ENCODE data around the gene CACNG3. TPM values are rescaled to one million over a fixed set of nuclear protein-coding genes. Genes with fewer than 3 reads are reported as not detected.

CACNG3 gene
- total and polyA plus RNA-seq, 11 donors = not detected

DNA sequence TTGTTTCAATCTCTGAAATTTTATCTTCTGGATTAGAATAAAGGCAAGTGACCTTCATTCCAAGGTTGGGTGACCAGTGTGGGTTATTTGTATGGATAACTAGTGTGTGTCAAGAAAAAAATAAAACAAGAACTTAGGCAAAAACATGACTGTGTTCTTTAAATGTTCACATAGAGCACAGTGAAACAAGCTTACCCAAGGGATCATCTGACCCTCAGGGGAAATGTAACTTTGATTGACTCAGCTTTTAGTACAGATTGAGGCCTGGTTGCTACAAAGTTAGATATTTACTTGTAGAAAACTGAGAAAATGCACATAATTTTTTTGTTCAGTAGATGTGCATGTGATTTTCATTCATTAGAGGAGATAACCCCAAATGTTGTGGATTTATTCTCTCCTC lies 6.7 kb downstream of the CACNG3 start:
- peaks cover 0 to 36% (median 6%) of the 10 kb centered on the region in 9 donors for H3K27me3 ChIP-seq
- intact Hi-C loops (cut with DNase I) = loop anchor here in 1 of 10 donors (10.0 kb wide), 1 partner anchor 232 kb away; no protein-coding TSS in a partner anchor
- no peak overlapping the region for H3K4me3 ChIP-seq
- TF ChIP-seq, protein P1, sequence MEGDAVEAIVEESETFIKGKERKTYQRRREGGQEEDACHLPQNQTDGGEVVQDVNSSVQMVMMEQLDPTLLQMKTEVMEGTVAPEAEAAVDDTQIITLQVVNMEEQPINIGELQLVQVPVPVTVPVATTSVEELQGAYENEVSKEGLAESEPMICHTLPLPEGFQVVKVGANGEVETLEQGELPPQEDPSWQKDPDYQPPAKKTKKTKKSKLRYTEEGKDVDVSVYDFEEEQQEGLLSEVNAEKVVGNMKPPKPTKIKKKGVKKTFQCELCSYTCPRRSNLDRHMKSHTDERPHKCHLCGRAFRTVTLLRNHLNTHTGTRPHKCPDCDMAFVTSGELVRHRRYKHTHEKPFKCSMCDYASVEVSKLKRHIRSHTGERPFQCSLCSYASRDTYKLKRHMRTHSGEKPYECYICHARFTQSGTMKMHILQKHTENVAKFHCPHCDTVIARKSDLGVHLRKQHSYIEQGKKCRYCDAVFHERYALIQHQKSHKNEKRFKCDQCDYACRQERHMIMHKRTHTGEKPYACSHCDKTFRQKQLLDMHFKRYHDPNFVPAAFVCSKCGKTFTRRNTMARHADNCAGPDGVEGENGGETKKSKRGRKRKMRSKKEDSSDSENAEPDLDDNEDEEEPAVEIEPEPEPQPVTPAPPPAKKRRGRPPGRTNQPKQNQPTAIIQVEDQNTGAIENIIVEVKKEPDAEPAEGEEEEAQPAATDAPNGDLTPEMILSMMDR (IDR thresholded peaks at IDR 0.05) = no peak
- TF ChIP-seq POLR2A (IDR thresholded peaks at IDR 0.05) = no peak
- H3K27ac ChIP-seq = no peak overlapping the region
- no peak for ATAC-seq
- no peaks in the 10 kb centered on the region for H3K4me1 ChIP-seq
- no peaks in the 10 kb centered on the region for H3K9me3 ChIP-seq
- DNase-seq = no peak
- no peaks in the 10 kb centered on the region for H3K36me3 ChIP-seq

DNA sequence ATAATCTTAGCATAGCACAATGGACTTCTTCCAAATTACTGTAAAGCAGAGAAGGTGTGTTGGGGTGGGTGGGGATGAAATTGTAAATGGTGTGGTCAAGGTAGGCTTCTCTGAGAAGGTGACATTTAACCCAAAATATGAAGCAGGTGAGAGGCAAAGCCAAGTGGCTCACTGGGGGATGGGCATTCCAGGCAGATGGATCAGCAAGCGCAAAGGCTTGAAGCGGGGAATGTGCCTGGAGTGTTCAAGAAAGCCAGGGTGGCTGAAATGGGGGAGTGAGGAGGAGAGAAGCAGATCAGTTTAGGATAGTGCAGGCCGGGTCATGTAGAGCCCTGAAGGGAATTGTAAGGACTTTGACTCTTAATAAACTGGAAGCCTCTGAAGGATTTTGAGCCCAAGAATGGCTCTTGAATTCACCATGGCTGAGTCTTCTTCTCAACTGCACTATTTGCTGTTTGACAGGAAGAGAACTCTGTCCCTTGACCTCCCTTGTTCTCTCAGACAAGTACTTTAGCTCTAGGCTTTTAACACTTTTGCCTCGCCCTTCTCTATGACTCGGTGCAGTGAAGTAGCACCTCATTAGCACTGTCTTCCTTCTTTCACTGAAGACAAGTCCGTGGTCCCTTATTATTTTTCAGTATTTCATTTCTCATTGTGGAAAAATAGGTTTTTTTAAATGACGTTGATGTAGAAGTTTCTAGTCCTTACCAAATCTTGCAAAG lies 14.7 kb downstream of the CACNG3 start:
- DNase-seq (no peak), ATAC-seq (no peak)
- TF ChIP-seq, protein P1 (IDR thresholded peaks at IDR 0.05) = no peak
- no peak for TF ChIP-seq POLR2A (IDR thresholded peaks at IDR 0.05)
- no peaks in the 10 kb centered on the region for H3K4me1 ChIP-seq
- no peak overlapping the region for H3K27ac ChIP-seq
- peaks cover 0 to 14% (median 0%) of the 10 kb centered on the region in 9 donors for H3K27me3 ChIP-seq
- 65 to 72% (median 67%) methylated on average over 7 of the region's 7 CpGs for WGBS, 4 donors
- intact Hi-C loops (cut with DNase I) = no loop called here
- no peak overlapping the region for H3K4me3 ChIP-seq
- no peaks in the 10 kb centered on the region for H3K36me3 ChIP-seq
- peaks cover 0 to under 1% (median 0%) of the 10 kb centered on the region in 12 donors for H3K9me3 ChIP-seq

DNA sequence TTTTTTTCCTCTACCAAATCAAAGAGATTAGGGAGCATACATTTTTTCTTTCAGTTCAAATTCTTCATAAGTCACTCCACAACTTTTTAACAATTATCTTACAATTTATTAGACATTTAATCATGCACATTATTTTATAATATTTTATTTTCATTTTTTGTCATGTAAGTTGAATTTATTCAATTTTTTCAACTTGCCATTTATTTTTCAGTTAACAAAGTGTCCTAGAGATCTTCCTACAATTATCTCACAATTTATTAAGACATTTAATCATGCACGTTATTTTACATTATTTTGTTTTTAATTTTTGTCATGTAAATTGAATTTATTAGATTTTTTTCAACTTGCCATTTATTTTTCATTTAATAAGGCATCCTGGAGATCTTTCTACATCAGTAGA lies 16.2 kb downstream of the CACNG3 start:
- H3K4me1 ChIP-seq = no peaks in the 10 kb centered on the region
- peaks cover 0 to 19% (median 0%) of the 10 kb centered on the region in 9 donors for H3K27me3 ChIP-seq
- ATAC-seq (no peak), DNase-seq (no peak)
- H3K27ac ChIP-seq = no peak overlapping the region
- 57 to 70% (median 64%) methylated on average over 1 of the region's 1 CpG for WGBS, 4 donors
- H3K36me3 ChIP-seq = no peaks in the 10 kb centered on the region
- no peak overlapping the region for H3K4me3 ChIP-seq
- intact Hi-C loops (cut with DNase I) = no loop called here
- TF ChIP-seq, protein P1 (IDR thresholded peaks at IDR 0.05) = no peak
- no peak for TF ChIP-seq POLR2A (IDR thresholded peaks at IDR 0.05)
- peaks cover 0 to 7% (median 0%) of the 10 kb centered on the region in 12 donors for H3K9me3 ChIP-seq

DNA sequence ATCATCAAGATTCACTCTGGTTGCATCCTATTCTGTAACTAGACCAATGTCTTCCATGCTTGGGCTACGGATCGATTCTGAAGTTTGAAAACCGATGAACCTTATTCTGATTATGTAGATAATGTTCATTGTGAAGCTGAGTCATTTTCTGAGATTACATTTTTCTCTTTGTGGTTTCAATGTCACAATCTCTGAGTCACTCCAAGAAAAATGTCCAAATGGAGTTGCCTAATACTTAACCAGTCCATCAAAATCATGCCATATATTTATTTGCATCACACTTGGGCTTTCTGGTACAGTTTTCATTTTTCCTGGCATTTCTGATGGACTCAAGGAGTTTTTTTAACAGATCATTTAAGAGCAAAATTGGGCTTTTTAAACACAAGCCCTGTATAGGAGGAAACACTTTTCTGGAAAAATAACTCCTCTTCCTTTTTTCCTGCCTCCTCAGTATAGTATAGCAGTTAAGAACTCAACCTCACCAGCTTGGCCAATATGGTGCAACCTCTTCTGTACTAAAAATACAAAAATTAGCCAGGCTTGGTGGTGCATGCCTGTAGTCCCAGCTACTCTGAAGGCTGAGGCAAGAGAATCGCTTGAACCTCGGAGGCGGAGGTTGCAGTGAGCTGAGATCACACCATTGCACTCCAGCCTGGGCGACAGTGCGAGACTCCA lies 17.5 kb downstream of the CACNG3 start:
- intact Hi-C loops (cut with DNase I) = no loop called here
- WGBS, 4 donors = 85 to 94% (median 87%) methylated on average over 8 of the region's 8 CpGs
- ATAC-seq (no peak), DNase-seq (no peak)
- TF ChIP-seq POLR2A (IDR thresholded peaks at IDR 0.05) = no peak
- TF ChIP-seq, protein P1 (IDR thresholded peaks at IDR 0.05) = no peak
- H3K27ac ChIP-seq = no peak overlapping the region
- H3K4me3 ChIP-seq = no peak overlapping the region
- no peaks in the 10 kb centered on the region for H3K4me1 ChIP-seq
- peaks cover 0 to 7% (median 0%) of the 10 kb centered on the region in 12 donors for H3K9me3 ChIP-seq
- peaks cover 0 to 20% (median 0%) of the 10 kb centered on the region in 9 donors for H3K27me3 ChIP-seq
- no peaks in the 10 kb centered on the region for H3K36me3 ChIP-seq

All from heart left ventricle (tissue), 16 donors.